ENCODE data around the gene RSBN1L.

DNA sequence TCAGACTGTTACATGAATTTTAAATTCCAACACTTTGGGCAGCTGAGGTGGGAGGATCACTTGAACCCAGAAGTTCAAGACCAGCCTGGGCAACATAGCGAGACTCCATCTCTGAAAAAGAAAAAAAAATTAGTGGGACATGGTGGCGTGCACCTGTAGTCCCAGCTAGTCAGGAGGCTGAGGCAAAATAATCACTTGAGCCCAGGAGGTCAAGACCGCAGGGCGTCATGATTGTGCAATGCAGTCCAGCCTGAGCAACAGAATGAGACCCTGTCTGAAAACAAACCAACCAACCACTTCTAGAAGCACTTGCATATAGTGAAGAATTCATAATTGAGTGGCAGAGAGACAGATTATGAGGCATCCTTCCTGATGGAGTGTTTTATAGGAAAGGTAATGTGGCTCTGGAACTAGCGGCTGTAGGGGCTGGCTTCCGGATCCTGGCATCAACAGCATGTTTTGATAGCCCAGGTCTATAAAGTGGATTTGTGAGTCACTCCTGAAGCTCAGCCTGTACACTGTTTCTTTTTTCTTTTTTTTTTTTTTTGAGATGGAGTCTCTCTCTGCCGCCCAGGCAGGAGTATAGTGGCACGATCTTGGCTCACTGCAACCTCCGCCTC is 40.3 kb upstream of the RSBN1L start:
- TF ChIP-seq POLR2AphosphoS5 (IDR thresholded peaks at IDR 0.05; ENCODE audit: borderline replicate concordance, low read depth, low read length): no peak
- TF ChIP-seq EZH2 (IDR thresholded peaks at IDR 0.05): no peak
- TF ChIP-seq FOXP2 (optimal IDR thresholded peaks at IDR 0.05; ENCODE audit: control extremely low read depth, extremely low read length, insufficient read depth): no peak

All from SK-N-MC (cell line).